Stimulated activated naive CD8-positive, alpha-beta T cell treated with anti-CD3 and anti-CD28 coated beads, Interleukin-15, Interleukin-2, amounts not matched to agents 100 U/mL and 50 U/mL, for 24 hours (primary cell): ENCODE results near the gene LRRTM2.

Source experiments
- ATAC-seq: fragments of 150-1000 bp; cut with Tn5 transposase; one replicate; pipeline ENCODE4 v1.10.0; 2021
- DNase-seq: peaks from one replicate; pipeline ENCODE4 v3.0.0; 2021

LRRTM2 gene

GRCh38 chr5:138878437-138879235 is 3.5 kb upstream of the LRRTM2 start:
- DNase-seq = no peak
- no peak for ATAC-seq

- DNase-seq = no peak
- ATAC-seq = no peak
Measured at GRCh38 chr5:138876811-138877210, 1.7 kb upstream of the LRRTM2 start.

GRCh38 chr5:138875946-138876345 is 811 bp upstream of the LRRTM2 start:
- ATAC-seq (no peak), DNase-seq (no peak)

- no peak for ATAC-seq
- no peak for DNase-seq
Measured at GRCh38 chr5:138875552-138875875, 379 bp upstream of the LRRTM2 start.

GRCh38 chr5:138874241-138874640 is 894 bp downstream of the LRRTM2 start:
- no peak for DNase-seq
- ATAC-seq = no peak

GRCh38 chr5:138873466-138874221 is 1.5 kb downstream of the LRRTM2 start:
- no peak for ATAC-seq
- DNase-seq = no peak

GRCh38 chr5:138872841-138873465 is 2.2 kb downstream of the LRRTM2 start:
- ATAC-seq = no peak
- no peak for DNase-seq

GRCh38 chr5:138870611-138871010 is 4.5 kb downstream of the LRRTM2 start:
- ATAC-seq (no peak), DNase-seq (no peak)

GRCh38 chr5:138869763-138870500 is 5.2 kb downstream of the LRRTM2 start:
- peak; percentile 68 for ATAC-seq
- no peak for DNase-seq

- DNase-seq (no peak), ATAC-seq (no peak)
Measured at GRCh38 chr5:138869038-138869437, 6.1 kb downstream of the LRRTM2 start.

- ATAC-seq = no peak
Measured at GRCh38 chr5:138867011-138867410, 8.1 kb downstream of the LRRTM2 start.

GRCh38 chr5:138853132-138853531 is 22.0 kb downstream of the LRRTM2 start:
- no peak for ATAC-seq
- no peak for DNase-seq

More at GRCh38 chr5:138867011-138867410, 8.1 kb downstream of the LRRTM2 start:
- no peak for DNase-seq

GRCh38 chr5:138850865-138851435 is 24.2 kb downstream of the LRRTM2 start:
- DNase-seq = no peak
- no peak for ATAC-seq

- DNase-seq = no peak
- no peak for ATAC-seq
Measured at GRCh38 chr5:138849882-138850281, 25.3 kb downstream of the LRRTM2 start.

GRCh38 chr5:138849439-138849838 is 25.7 kb downstream of the LRRTM2 start:
- ATAC-seq (no peak), DNase-seq (no peak)

- DNase-seq (no peak), ATAC-seq (no peak)
Measured at GRCh38 chr5:138844812-138845513, 30.2 kb downstream of the LRRTM2 start.

- DNase-seq (no peak), ATAC-seq (no peak)
Measured at GRCh38 chr5:138844125-138844461, 31.0 kb downstream of the LRRTM2 start.

GRCh38 chr5:138843316-138844124 is 31.6 kb downstream of the LRRTM2 start:
- ATAC-seq = no peak
- no peak for DNase-seq

GRCh38 chr5:138841531-138841930 is 33.6 kb downstream of the LRRTM2 start:
- no peak for DNase-seq
- ATAC-seq = no peak

- no peak for ATAC-seq
- no peak for DNase-seq
Measured at GRCh38 chr5:138840103-138840502, 35.0 kb downstream of the LRRTM2 start.

GRCh38 chr5:138837160-138837559 is 38.0 kb downstream of the LRRTM2 start:
- DNase-seq = no peak
- ATAC-seq = no peak
